ENCODE results near the gene ASPM.

DNA sequence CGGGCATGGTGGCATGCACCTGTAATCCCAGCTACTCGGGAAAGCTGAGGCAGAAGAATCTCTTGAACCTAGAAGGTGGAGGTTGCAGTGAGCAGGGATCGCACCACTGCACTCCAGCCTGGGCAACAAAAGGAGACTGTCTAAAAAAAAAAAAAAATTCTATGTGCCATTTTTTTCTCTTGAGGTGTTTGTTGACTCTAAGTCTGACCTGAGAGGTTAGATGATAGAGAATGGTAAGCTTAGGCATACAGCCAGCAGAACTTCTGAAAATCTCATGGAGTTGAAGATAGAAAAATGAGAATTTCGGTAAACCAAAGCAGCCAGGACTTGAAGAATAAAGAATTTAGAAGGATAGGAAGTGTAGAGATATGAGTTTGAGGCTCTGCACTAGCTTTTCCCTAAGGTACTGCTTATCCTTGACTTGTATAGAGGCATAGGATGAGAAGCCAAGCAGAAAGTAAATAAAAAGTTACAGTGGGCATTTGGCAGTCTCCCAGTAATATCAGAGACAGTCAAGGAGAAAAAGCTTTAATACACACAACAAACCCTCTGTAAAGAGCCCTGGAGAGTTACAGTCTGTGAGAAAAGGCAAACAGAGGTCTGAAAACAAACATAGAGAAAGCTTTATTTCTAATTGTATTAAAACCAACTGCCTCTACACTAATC, 103.7 kb downstream of the ASPM start:
- TF ChIP-seq, protein P1, sequence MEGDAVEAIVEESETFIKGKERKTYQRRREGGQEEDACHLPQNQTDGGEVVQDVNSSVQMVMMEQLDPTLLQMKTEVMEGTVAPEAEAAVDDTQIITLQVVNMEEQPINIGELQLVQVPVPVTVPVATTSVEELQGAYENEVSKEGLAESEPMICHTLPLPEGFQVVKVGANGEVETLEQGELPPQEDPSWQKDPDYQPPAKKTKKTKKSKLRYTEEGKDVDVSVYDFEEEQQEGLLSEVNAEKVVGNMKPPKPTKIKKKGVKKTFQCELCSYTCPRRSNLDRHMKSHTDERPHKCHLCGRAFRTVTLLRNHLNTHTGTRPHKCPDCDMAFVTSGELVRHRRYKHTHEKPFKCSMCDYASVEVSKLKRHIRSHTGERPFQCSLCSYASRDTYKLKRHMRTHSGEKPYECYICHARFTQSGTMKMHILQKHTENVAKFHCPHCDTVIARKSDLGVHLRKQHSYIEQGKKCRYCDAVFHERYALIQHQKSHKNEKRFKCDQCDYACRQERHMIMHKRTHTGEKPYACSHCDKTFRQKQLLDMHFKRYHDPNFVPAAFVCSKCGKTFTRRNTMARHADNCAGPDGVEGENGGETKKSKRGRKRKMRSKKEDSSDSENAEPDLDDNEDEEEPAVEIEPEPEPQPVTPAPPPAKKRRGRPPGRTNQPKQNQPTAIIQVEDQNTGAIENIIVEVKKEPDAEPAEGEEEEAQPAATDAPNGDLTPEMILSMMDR (IDR thresholded peaks at IDR 0.05; ENCODE audit: insufficient read depth, low read length, poor library complexity, severe bottlenecking): no peak
- no peak for TF ChIP-seq EZH2phosphoT487 (conservative IDR thresholded peaks at IDR 0.05; ENCODE audit: low read length)
